ENCODE results near the gene ZNF821. TPM values are rescaled to one million over a fixed set of nuclear protein-coding genes. Genes with fewer than 3 reads are reported as not detected.
A peak's percentile ranks its signal among the peaks of the same experiment; 100 is the strongest.

Gene ZNF821, protein sequence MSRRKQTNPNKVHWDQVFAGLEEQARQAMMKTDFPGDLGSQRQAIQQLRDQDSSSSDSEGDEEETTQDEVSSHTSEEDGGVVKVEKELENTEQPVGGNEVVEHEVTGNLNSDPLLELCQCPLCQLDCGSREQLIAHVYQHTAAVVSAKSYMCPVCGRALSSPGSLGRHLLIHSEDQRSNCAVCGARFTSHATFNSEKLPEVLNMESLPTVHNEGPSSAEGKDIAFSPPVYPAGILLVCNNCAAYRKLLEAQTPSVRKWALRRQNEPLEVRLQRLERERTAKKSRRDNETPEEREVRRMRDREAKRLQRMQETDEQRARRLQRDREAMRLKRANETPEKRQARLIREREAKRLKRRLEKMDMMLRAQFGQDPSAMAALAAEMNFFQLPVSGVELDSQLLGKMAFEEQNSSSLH
- total RNA-seq: 1 to 10 TPM; 3.0 to 4.5 (median 3.9) TPM
- 10 to 100 TPM in 1 of 2 donors, 1 to 10 TPM in 1; 6.1 to 12.6 TPM for polyA plus RNA-seq

GRCh38 chr16:71883849-71884638, at the start of gene ZNF821:
Gene ZNF821, minus strand, starts transcription at chr16:71884182. Its CDS starts 4,236 bp downstream, at chr16:71879946.
- Histone ChIP-seq H3K9me3 (no peaks in the 10 kb centered on the region), H3K27me3 (no peaks in the 10 kb centered on the region), H3K27ac (peak within 1 kb of the TSS; percentile 66 to 88 (median 84)), H3K4me1 (peaks cover 0 to 10% (median 0%) of the 10 kb centered on the region in 3 donors), H3K4me3 (peak within 1 kb of the TSS; percentile 79 to 98 (median 90)), H3K36me3 (peaks cover 0 to 10% (median 0%) of the 10 kb centered on the region in 3 donors)
- FAIRE-seq (no peak), ATAC-seq (peak; percentile 91 to 92 (median 92)), DNase-seq (peak; percentile 73 to 89 (median 82))
- intact Hi-C loops (cut with DNase I): no loop called here
- TF ChIP-seq, protein P1, sequence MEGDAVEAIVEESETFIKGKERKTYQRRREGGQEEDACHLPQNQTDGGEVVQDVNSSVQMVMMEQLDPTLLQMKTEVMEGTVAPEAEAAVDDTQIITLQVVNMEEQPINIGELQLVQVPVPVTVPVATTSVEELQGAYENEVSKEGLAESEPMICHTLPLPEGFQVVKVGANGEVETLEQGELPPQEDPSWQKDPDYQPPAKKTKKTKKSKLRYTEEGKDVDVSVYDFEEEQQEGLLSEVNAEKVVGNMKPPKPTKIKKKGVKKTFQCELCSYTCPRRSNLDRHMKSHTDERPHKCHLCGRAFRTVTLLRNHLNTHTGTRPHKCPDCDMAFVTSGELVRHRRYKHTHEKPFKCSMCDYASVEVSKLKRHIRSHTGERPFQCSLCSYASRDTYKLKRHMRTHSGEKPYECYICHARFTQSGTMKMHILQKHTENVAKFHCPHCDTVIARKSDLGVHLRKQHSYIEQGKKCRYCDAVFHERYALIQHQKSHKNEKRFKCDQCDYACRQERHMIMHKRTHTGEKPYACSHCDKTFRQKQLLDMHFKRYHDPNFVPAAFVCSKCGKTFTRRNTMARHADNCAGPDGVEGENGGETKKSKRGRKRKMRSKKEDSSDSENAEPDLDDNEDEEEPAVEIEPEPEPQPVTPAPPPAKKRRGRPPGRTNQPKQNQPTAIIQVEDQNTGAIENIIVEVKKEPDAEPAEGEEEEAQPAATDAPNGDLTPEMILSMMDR (IDR thresholded peaks at IDR 0.05): peak in 3 of 4 donors; percentile 13 to 34 (median 18)
- 0 to 1% methylated on average over 36 to 84 of the region's 85 CpGs for WGBS, 2 donors

DNA sequence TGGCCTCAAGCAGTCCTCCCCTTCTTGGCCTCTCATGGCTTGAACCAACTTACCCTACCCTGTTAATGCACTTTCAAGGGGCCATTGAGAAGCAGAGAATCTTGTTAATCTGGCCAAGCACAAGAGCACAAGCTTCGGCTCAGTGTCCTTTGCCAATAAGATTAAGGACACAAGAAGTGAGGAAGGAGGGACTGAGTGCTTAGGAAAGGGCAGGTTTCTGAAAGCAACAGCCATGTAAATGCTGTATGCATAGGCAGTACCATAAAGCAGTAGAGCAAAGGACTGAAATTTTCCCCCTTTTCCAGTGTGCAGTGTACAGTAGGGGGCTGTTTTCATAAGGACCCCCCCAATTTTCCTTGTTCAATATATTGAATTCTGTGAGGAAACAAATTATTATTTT, 49.0 kb upstream of the ZNF821 start:
- Histone ChIP-seq H3K4me3 (no peak overlapping the region), H3K4me1 (peaks cover 3 to 9% (median 6%) of the 10 kb centered on the region in 3 donors), H3K36me3 (peaks cover 0 to 11% (median 0%) of the 10 kb centered on the region in 3 donors), H3K27ac (no peak overlapping the region), H3K27me3 (no peaks in the 10 kb centered on the region), H3K9me3 (no peaks in the 10 kb centered on the region)
- ATAC-seq (no peak), DNase-seq (no peak), FAIRE-seq (no peak)
- TF ChIP-seq, protein P1 (IDR thresholded peaks at IDR 0.05): no peak
- WGBS, 2 donors: 66 to 70% methylated on average over 1 of the region's 1 CpG
- intact Hi-C loops (cut with DNase I): no loop called here

DNA sequence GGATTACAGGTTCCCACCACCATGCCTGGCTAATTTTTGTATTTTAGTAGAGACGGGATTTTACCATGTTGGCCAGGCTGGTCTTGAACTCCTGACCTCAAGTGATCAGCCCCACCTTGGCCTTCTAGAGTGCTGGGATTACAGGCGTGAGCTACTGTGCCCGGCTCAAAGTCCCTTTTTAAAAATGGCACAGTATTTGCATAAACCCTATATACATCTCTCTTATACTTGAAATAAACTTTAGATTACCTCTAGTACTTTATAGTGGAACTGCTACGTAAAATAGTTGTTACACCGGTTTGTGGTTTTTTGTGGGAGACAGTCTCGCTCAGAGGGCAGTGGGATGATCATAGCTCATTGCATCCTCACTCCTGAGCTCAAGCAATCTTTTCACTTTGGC, 47.6 kb upstream of the ZNF821 start:
- DNase-seq (no peak), ATAC-seq (no peak), FAIRE-seq (no peak)
- Histone ChIP-seq H3K9me3 (no peaks in the 10 kb centered on the region), H3K27ac (no peak overlapping the region), H3K4me3 (no peak overlapping the region), H3K4me1 (peaks cover 6 to 9% (median 8%) of the 10 kb centered on the region in 3 donors), H3K27me3 (no peaks in the 10 kb centered on the region), H3K36me3 (peaks cover 0 to 23% (median 6%) of the 10 kb centered on the region in 3 donors)
- intact Hi-C loops (cut with DNase I): no loop called here
- WGBS, 2 donors: 93% methylated on average over 6 of the region's 6 CpGs
- TF ChIP-seq, protein P1 (IDR thresholded peaks at IDR 0.05): no peak

DNA sequence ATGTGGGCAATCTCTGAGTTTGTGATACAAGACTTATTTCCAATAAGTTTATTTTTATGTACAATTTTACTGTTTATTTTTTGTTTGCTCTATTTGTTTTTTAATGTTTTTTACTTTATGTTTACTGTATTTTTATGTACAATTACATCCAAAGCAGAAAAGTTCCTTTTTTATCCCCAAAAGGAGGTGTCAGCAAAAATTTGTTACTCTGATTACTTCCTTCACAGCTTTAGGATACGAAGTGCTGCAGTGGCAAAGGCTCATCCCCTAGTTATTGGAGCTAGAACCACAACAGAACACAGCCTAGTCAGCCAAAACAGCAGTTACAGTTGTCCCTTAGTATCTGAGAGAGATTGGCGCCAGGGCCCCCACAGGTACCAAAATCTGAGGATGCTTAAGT, 47.0 kb upstream of the ZNF821 start:
- H3K4me3 ChIP-seq: no peak overlapping the region
- H3K9me3 ChIP-seq: no peaks in the 10 kb centered on the region
- ATAC-seq (no peak), FAIRE-seq (no peak), DNase-seq (no peak)
- no peak overlapping the region for H3K27ac ChIP-seq
- TF ChIP-seq, protein P1 (IDR thresholded peaks at IDR 0.05): no peak
- intact Hi-C loops (cut with DNase I): no loop called here
- no peaks in the 10 kb centered on the region for H3K27me3 ChIP-seq
- H3K36me3 ChIP-seq: peaks cover 1 to 28% (median 10%) of the 10 kb centered on the region in 3 donors
- 89 to 98% methylated on average over 2 of the region's 2 CpGs for WGBS, 2 donors
- H3K4me1 ChIP-seq: peaks cover 6 to 9% (median 8%) of the 10 kb centered on the region in 3 donors
